Measurements from ENCODE around the gene SHISA9. TPM values are rescaled to one million over a fixed set of nuclear protein-coding genes. Genes with fewer than 3 reads are reported as not detected.

Gene SHISA9
- total RNA-seq, 6 donors from 2014 or later = 0.13 to 1.7 (median 0.20) TPM; not detected in 2

DNA sequence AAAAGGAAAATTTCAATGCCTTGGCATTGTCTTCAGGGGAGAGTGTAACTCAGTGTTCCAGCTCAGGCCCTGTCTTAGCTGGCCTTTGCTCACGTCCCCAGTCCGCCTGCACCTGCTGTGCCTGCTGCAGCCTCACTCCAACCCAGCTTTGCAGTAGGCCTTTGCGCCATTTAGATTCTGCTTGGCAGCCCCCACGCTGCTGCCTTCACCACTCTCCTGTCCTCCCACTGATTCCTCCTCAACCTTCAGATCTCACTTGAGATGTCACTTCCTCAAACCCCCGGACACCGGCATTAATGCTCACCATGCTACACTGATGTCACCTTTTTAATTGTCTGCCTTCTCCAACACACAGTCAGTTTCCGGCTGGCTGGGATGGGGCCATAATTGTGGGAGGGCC lies 166.2 kb downstream of the SHISA9 start:
- no peak for ATAC-seq (ENCODE audit: low FRiP score in 2 of 2)

DNA sequence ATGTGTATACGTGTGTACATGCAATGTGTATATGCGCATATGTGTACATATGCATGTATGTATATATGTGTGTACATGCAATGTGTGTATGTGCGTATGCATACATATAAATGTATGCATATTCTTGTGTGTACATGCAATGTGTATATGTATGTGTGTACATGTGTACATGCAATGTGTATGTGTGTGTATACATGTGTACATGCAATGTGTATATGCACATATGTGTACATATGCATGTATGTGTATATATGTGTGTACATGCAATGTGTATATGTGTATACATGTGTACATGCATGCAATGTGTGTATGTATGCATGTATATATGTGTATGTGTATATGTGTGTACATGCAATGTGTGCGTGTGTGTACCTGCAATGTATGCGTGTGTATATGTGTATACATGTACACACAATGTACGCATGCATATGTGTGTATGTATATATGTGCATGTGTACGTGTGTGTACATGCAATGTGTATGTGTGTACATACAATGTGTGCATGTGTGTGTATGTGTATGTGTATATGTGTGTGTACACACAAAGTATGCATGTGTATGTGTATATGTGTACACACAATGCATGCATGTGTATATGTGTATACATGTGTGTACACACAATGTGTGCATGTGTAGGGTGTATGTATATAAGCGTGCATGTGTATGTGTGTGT lies 167.7 kb downstream of the SHISA9 start:
- ATAC-seq (ENCODE audit: low FRiP score in 2 of 2) = peak in 1 of 2 donors; percentile 19
- no peak overlapping the region for H3K4me3 ChIP-seq
- H3K36me3 ChIP-seq = no peaks in the 10 kb centered on the region
- no peaks in the 10 kb centered on the region for H3K9me3 ChIP-seq
- TF ChIP-seq POLR2AphosphoS5 (IDR thresholded peaks at IDR 0.05) = no peak
- no peak for TF ChIP-seq POLR2A (IDR thresholded peaks at IDR 0.05)
- TF ChIP-seq EP300 (IDR thresholded peaks at IDR 0.05) = no peak
- TF ChIP-seq, protein P1, sequence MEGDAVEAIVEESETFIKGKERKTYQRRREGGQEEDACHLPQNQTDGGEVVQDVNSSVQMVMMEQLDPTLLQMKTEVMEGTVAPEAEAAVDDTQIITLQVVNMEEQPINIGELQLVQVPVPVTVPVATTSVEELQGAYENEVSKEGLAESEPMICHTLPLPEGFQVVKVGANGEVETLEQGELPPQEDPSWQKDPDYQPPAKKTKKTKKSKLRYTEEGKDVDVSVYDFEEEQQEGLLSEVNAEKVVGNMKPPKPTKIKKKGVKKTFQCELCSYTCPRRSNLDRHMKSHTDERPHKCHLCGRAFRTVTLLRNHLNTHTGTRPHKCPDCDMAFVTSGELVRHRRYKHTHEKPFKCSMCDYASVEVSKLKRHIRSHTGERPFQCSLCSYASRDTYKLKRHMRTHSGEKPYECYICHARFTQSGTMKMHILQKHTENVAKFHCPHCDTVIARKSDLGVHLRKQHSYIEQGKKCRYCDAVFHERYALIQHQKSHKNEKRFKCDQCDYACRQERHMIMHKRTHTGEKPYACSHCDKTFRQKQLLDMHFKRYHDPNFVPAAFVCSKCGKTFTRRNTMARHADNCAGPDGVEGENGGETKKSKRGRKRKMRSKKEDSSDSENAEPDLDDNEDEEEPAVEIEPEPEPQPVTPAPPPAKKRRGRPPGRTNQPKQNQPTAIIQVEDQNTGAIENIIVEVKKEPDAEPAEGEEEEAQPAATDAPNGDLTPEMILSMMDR (IDR thresholded peaks at IDR 0.05) = no peak
- no peak for DNase-seq
- H3K27ac ChIP-seq = no peak overlapping the region
- H3K4me1 ChIP-seq = no peaks in the 10 kb centered on the region
- WGBS, 2 donors = 94 to 95% methylated on average over 8 of the region's 8 CpGs
- H3K27me3 ChIP-seq = no peaks in the 10 kb centered on the region

More for the DNA sequence above, 166.2 kb downstream of the SHISA9 start:
- TF ChIP-seq POLR2A (IDR thresholded peaks at IDR 0.05) (no peak), EP300 (IDR thresholded peaks at IDR 0.05) (no peak), POLR2AphosphoS5 (IDR thresholded peaks at IDR 0.05) (no peak)
- TF ChIP-seq, protein P1 (IDR thresholded peaks at IDR 0.05) = no peak
- 90 to 94% methylated on average over 7 of the region's 7 CpGs for WGBS, 2 donors
- Histone ChIP-seq H3K36me3 (no peaks in the 10 kb centered on the region), H3K27me3 (no peaks in the 10 kb centered on the region), H3K9me3 (no peaks in the 10 kb centered on the region), H3K4me3 (no peak overlapping the region), H3K4me1 (no peaks in the 10 kb centered on the region), H3K27ac (no peak overlapping the region)
- peak in 1 of 2 donors; percentile 9 for DNase-seq

DNA sequence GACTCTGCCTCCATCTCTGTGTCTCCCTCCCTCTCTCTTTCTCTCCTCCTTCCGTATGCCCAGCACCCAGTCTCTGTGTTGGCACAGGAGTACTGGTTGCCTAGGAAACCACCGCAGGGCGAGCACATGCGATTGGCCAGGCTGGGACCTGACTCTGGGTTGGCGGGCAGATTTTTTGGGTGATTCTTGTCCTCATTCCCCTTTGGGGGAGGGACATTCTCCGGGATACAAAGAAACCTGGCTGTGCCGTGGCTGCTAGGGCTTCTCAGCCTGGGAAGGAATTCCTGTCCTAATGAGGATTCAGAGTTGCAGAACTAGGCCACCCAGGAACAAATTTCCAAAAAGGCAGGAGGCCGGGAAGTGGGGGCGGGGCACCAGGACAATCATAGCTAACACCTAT lies 168.9 kb downstream of the SHISA9 start:
- ATAC-seq (ENCODE audit: low FRiP score in 2 of 2) (no peak), DNase-seq (peak in 1 of 2 donors; percentile 0)
- no peaks in the 10 kb centered on the region for H3K36me3 ChIP-seq
- H3K27me3 ChIP-seq = no peaks in the 10 kb centered on the region
- 13 to 14% methylated on average over 9 of the region's 9 CpGs for whole genome bisulfite sequencing, 2 donors
- no peaks in the 10 kb centered on the region for H3K9me3 ChIP-seq
- TF ChIP-seq POLR2A (IDR thresholded peaks at IDR 0.05) (no peak), EP300 (IDR thresholded peaks at IDR 0.05) (no peak), POLR2AphosphoS5 (IDR thresholded peaks at IDR 0.05) (no peak)
- TF ChIP-seq, protein P1 (IDR thresholded peaks at IDR 0.05) = no peak
- H3K4me1 ChIP-seq = no peaks in the 10 kb centered on the region
- no peak overlapping the region for H3K27ac ChIP-seq
- H3K4me3 ChIP-seq = no peak overlapping the region

DNA sequence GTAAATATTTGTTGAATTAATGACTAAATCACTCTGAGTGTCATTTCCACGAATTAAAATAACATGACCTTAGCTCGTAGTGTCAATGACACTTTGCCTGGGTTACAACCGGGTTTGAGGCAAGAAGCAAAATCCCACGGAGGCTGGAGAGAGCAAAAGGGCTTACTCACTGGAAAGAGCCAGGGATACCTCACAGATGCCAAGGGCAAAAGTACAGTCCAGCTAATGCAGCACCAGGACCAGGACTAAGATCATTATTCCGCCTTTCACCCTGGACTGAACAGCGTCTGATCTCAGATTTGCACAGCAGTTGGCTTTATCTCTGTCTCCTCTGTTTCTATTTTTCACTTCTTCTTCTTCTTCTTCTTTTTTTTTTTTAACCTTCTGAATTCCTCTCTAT lies 175.5 kb downstream of the SHISA9 start:
- no peaks in the 10 kb centered on the region for H3K36me3 ChIP-seq
- H3K9me3 ChIP-seq = no peaks in the 10 kb centered on the region
- H3K4me3 ChIP-seq = no peak overlapping the region
- H3K4me1 ChIP-seq = no peaks in the 10 kb centered on the region
- TF ChIP-seq, protein P1 (IDR thresholded peaks at IDR 0.05) = no peak
- TF ChIP-seq EP300 (IDR thresholded peaks at IDR 0.05) (no peak), POLR2A (IDR thresholded peaks at IDR 0.05) (no peak), POLR2AphosphoS5 (IDR thresholded peaks at IDR 0.05) (no peak)
- no peaks in the 10 kb centered on the region for H3K27me3 ChIP-seq
- no peak overlapping the region for H3K27ac ChIP-seq
- no peak for ATAC-seq (ENCODE audit: low FRiP score in 2 of 2)
- whole genome bisulfite sequencing, 2 donors = 74 to 78% methylated on average over 6 of the region's 6 CpGs
- DNase-seq = no peak

DNA sequence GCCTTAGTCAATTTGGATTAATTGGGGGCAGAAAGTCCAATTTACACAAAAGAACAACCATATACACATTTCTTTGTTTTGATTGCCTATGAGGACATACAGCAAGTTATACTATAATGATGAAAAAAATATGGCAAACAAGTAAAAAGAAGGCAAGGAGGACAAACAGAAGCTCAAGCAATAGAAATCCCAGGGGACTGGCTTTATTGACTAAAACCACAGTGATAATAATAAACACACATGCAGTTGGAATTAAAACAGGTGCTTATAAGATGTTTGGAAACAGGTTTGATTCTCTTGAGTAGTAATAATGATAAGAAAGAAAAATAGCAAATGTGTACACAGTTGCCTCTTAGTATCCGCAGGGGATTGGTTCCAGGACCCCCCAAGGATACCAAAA lies 176.4 kb downstream of the SHISA9 start:
- Histone ChIP-seq H3K36me3 (no peaks in the 10 kb centered on the region), H3K27me3 (no peaks in the 10 kb centered on the region), H3K9me3 (no peaks in the 10 kb centered on the region), H3K27ac (no peak overlapping the region), H3K4me1 (no peaks in the 10 kb centered on the region), H3K4me3 (no peak overlapping the region)
- DNase-seq (no peak), ATAC-seq (ENCODE audit: low FRiP score in 2 of 2) (no peak)
- 79% methylated on average over 1 of the region's 1 CpG for whole genome bisulfite sequencing, 2 donors
- TF ChIP-seq POLR2AphosphoS5 (IDR thresholded peaks at IDR 0.05) = no peak
- TF ChIP-seq, protein P1 (IDR thresholded peaks at IDR 0.05) = no peak
- no peak for TF ChIP-seq EP300 (IDR thresholded peaks at IDR 0.05)
- no peak for TF ChIP-seq POLR2A (IDR thresholded peaks at IDR 0.05)
